Ishikawa (cell line): ENCODE measurements around the gene GDF10.

Experiments used
- CEBPB ChIP-seq: IDR thresholded peaks from 2 replicates; pipeline ENCODE4 v1.6.1; 2012
- CREB1 ChIP-seq: IDR thresholded peaks from 2 replicates; pipeline ENCODE4 v1.6.1; 2012; ENCODE audit warnings: low read depth
- EGR1 ChIP-seq: IDR thresholded peaks from 2 replicates; pipeline ENCODE4 v1.6.1; 2012
- EP300 ChIP-seq: IDR thresholded peaks from 2 replicates; pipeline ENCODE4 v1.6.1; 2012; ENCODE audit warnings: borderline replicate concordance
- FOXM1 ChIP-seq: IDR thresholded peaks from 2 replicates; pipeline ENCODE4 v1.6.1; 2012; ENCODE audit warnings: low read depth, borderline replicate concordance
- NFIC ChIP-seq: IDR thresholded peaks from 2 replicates; pipeline ENCODE4 v1.6.1; 2012
- RAD21 ChIP-seq: IDR thresholded peaks from 2 replicates; pipeline ENCODE4 v1.6.1; 2012; ENCODE audit warnings: low read depth
- TAF1 ChIP-seq: IDR thresholded peaks from 2 replicates; pipeline ENCODE4 v1.6.1; 2012; ENCODE audit warnings: low read depth, mild to moderate bottlenecking
- TCF12 ChIP-seq: IDR thresholded peaks from 2 replicates; pipeline ENCODE4 v1.6.1; 2012; ENCODE audit warnings: low read depth
- TEAD4 ChIP-seq: IDR thresholded peaks from 2 replicates; pipeline ENCODE4 v1.6.1; 2012
- YY1 ChIP-seq: IDR thresholded peaks from 2 replicates; pipeline ENCODE4 v1.6.1; 2012; ENCODE audit warnings: low read depth
- ZBTB7A ChIP-seq: IDR thresholded peaks from 2 replicates; pipeline ENCODE4 v1.6.1; 2012; ENCODE audit warnings: low read depth
- TF ChIP-seq, protein P1 (sequence below): IDR thresholded peaks from 2 replicates; pipeline ENCODE4 v1.6.1; 2012
- TF ChIP-seq, protein P2 (sequence below): IDR thresholded peaks from 2 replicates; pipeline ENCODE4 v1.6.1; 2012
- TF ChIP-seq, protein P3 (sequence below): IDR thresholded peaks from 2 replicates; pipeline ENCODE4 v1.6.1; 2012; ENCODE audit warnings: low read depth, mild to moderate bottlenecking

Gene GDF10

DNA sequence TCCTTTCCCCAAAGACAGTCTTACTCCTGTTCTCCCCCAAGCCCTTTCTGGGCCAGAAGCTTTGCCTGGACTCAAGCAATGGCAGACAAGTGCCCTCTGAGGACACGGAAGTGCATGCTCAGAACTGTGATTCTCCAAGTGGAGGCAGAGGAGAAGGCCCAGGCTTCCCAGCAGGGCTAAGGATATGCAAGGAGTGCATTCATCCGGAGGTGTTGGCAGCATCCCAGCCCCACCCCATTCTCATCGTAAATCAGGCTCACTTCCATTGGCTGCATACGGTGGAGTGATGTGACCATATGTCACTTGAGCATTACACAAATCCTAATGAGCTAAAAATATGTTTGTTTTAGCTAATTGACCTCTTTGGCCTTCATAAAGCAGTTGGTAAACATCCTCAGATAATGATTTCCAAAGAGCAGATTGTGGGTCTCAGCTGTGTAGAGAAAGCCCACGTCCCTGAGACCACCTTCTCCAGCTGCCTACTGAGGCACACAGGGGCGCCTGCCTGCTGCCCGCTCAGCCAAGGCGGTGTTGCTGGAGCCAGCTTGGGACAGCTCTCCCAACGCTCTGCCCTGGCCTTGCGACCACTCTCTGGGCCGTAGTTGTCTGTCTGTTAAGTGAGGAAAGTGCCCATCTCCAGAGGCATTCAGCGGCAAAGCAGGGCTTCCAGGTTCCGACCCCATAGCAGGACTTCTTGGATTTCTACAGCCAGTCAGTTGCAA lies 46.7 kb downstream of the GDF10 start:
- TF ChIP-seq, protein P1, sequence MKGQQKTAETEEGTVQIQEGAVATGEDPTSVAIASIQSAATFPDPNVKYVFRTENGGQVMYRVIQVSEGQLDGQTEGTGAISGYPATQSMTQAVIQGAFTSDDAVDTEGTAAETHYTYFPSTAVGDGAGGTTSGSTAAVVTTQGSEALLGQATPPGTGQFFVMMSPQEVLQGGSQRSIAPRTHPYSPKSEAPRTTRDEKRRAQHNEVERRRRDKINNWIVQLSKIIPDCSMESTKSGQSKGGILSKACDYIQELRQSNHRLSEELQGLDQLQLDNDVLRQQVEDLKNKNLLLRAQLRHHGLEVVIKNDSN = no peak
- TF ChIP-seq TEAD4 = no peak
- TF ChIP-seq, protein P2, sequence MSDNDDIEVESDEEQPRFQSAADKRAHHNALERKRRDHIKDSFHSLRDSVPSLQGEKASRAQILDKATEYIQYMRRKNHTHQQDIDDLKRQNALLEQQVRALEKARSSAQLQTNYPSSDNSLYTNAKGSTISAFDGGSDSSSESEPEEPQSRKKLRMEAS = no peak
- TF ChIP-seq EGR1 = no peak
- no peak for TF ChIP-seq ZBTB7A
- TF ChIP-seq, protein P3, sequence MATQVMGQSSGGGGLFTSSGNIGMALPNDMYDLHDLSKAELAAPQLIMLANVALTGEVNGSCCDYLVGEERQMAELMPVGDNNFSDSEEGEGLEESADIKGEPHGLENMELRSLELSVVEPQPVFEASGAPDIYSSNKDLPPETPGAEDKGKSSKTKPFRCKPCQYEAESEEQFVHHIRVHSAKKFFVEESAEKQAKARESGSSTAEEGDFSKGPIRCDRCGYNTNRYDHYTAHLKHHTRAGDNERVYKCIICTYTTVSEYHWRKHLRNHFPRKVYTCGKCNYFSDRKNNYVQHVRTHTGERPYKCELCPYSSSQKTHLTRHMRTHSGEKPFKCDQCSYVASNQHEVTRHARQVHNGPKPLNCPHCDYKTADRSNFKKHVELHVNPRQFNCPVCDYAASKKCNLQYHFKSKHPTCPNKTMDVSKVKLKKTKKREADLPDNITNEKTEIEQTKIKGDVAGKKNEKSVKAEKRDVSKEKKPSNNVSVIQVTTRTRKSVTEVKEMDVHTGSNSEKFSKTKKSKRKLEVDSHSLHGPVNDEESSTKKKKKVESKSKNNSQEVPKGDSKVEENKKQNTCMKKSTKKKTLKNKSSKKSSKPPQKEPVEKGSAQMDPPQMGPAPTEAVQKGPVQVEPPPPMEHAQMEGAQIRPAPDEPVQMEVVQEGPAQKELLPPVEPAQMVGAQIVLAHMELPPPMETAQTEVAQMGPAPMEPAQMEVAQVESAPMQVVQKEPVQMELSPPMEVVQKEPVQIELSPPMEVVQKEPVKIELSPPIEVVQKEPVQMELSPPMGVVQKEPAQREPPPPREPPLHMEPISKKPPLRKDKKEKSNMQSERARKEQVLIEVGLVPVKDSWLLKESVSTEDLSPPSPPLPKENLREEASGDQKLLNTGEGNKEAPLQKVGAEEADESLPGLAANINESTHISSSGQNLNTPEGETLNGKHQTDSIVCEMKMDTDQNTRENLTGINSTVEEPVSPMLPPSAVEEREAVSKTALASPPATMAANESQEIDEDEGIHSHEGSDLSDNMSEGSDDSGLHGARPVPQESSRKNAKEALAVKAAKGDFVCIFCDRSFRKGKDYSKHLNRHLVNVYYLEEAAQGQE = no peak
- no peak for TF ChIP-seq EP300
- TF ChIP-seq TCF12 = no peak
- no peak for TF ChIP-seq CEBPB
- TF ChIP-seq FOXM1 = no peak
- no peak for TF ChIP-seq YY1

DNA sequence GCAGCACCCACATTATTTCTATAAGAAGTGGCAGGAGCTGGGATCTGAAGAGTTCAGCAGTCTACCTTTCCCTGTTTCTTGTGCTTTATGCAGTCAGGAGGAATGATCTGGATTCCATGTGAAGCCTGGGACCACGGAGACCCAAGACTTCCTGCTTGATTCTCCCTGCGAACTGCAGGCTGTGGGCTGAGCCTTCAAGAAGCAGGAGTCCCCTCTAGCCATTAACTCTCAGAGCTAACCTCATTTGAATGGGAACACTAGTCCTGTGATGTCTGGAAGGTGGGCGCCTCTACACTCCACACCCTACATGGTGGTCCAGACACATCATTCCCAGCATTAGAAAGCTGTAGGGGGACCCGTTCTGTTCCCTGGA lies 47.3 kb downstream of the GDF10 start:
- TF ChIP-seq TCF12 (no peak), CEBPB (no peak), YY1 (no peak), ZBTB7A (no peak), EGR1 (no peak), RAD21 (no peak), CREB1 (no peak), TAF1 (no peak), TEAD4 (no peak), FOXM1 (no peak), EP300 (no peak), NFIC (no peak)
- TF ChIP-seq, protein P3 = no peak
- TF ChIP-seq, protein P2 = no peak
- TF ChIP-seq, protein P1 = no peak

DNA sequence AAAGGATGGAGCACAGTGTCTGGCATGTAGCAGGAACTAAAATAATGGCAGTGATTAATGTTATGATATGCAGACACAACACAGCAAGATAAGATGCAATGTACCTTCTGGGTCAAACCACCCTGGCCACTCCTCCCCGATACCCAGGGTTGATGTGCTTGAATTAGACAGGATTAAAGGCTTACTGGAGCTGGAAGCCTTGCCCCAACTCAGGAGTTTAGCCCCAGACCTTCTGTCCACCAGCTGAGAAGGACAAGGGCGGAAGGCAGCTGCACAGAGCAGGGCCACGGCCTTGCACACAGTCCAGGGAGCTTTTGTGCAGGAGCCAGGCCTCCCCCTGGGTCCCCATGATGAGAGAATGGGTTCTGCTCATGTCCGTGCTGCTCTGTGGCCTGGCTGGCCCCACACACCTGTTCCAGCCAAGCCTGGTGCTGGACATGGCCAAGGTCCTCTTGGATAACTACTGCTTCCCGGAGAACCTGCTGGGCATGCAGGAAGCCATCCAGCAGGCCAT lies 48.2 kb downstream of the GDF10 start, which contains the start of gene RBP3:
RBP3 (plus strand) TSS at position 226 of the 514 bp plus-strand sequence; CDS start at position 348, 122 bp downstream.
- TF ChIP-seq, protein P2 = no peak
- TF ChIP-seq EP300 (no peak), NFIC (no peak), FOXM1 (no peak)
- TF ChIP-seq, protein P1 = no peak

DNA sequence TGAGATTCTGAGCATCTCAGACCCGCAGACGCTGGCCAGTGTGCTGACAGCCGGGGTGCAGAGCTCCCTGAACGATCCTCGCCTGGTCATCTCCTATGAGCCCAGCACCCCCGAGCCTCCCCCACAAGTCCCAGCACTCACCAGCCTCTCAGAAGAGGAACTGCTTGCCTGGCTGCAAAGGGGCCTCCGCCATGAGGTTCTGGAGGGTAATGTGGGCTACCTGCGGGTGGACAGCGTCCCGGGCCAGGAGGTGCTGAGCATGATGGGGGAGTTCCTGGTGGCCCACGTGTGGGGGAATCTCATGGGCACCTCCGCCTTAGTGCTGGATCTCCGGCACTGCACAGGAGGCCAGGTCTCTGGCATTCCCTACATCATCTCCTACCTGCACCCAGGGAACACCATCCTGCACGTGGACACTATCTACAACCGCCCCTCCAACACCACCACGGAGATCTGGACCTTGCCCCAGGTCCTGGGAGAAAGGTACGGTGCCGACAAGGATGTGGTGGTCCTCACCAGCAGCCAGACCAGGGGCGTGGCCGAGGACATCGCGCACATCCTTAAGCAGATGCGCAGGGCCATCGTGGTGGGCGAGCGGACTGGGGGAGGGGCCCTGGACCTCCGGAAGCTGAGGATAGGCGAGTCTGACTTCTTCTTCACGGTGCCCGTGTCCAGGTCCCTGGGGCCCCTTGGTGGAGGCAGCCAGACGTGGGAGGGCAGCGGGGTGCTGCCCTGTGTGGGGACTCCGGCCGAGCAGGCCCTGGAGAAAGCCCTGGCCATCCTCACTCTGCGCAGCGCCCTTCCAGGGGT lies 48.9 kb downstream of the GDF10 start:
- TF ChIP-seq YY1 = no peak
- no peak for TF ChIP-seq CREB1
- TF ChIP-seq, protein P1 = no peak
- no peak for TF ChIP-seq RAD21

DNA sequence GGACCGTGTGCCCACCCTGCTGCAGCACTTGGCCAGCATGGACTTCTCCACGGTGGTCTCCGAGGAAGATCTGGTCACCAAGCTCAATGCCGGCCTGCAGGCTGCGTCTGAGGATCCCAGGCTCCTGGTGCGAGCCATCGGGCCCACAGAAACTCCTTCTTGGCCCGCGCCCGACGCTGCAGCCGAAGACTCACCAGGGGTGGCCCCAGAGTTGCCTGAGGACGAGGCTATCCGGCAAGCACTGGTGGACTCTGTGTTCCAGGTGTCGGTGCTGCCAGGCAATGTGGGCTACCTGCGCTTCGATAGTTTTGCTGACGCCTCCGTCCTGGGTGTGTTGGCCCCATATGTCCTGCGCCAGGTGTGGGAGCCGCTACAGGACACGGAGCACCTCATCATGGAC lies 49.5 kb downstream of the GDF10 start:
- TF ChIP-seq TCF12 (no peak), NFIC (no peak), EP300 (no peak)
